Panc1 (cell line): ENCODE data around the gene MYL5.

Experiments used
- POLR2AphosphoS5 ChIP-seq: IDR thresholded peaks from 2 replicates; pipeline ENCODE4 v1.6.1; 2012; ENCODE audit warnings: mild to moderate bottlenecking, low read depth, low read length, moderate library complexity
- SIN3A ChIP-seq: IDR thresholded peaks from 2 replicates; pipeline ENCODE4 v1.6.1; 2012; ENCODE audit warnings: low read depth, mild to moderate bottlenecking, low read length, moderate library complexity, borderline replicate concordance; ENCODE audit not compliant: insufficient read depth
- TCF7L2 ChIP-seq: IDR thresholded peaks from 2 replicates; pipeline ENCODE4 v1.6.1; 2011; ENCODE audit warnings: mild to moderate bottlenecking, low read depth, low read length, inconsistent platforms
- TF ChIP-seq, protein P1 (sequence below): fragments of 450-650 bp; IDR thresholded peaks from 2 replicates; pipeline ENCODE4 v1.5.1; 2017; ENCODE audit warnings: mild to moderate bottlenecking
- TF ChIP-seq, protein P2 (sequence below), 2 experiments: IDR thresholded peaks; 2 replicates each; pipeline ENCODE4 v1.6.1; 2011 to 2012; ENCODE audit warnings: low read depth in 2 of 2, control low read depth in 1 of 2, low read length in 1 of 2, mild to moderate bottlenecking in 1 of 2, moderate library complexity in 1 of 2; ENCODE audit not compliant: insufficient read depth in 1 of 2

DNA sequence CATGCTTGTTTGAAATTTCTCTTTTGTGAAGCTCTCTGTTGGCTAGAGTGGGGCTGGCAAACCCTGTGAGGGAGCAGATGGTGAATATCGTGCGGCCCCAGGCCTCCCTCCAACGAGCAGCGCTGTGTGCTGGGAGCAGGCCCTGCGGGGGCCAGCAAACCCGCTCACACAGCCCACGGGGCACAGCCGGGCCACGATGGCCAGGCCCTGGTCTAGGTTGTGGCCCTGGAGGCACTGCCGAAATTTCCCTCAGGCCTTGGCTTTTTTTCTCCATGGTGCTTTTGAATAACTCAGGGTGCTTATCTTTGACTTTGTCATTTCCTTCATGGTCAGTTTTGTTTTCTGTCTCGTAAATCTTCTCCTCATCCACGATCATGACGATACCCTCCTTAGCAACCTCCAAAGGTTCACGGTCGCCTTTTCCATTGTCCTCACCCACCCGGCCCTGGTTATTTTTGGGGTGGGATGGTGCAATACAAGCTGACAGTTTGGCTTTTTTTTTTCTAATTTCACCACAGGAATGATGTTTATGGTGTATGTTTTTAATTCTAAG is 52.0 kb downstream of the MYL5 start:
- TF ChIP-seq, protein P1, sequence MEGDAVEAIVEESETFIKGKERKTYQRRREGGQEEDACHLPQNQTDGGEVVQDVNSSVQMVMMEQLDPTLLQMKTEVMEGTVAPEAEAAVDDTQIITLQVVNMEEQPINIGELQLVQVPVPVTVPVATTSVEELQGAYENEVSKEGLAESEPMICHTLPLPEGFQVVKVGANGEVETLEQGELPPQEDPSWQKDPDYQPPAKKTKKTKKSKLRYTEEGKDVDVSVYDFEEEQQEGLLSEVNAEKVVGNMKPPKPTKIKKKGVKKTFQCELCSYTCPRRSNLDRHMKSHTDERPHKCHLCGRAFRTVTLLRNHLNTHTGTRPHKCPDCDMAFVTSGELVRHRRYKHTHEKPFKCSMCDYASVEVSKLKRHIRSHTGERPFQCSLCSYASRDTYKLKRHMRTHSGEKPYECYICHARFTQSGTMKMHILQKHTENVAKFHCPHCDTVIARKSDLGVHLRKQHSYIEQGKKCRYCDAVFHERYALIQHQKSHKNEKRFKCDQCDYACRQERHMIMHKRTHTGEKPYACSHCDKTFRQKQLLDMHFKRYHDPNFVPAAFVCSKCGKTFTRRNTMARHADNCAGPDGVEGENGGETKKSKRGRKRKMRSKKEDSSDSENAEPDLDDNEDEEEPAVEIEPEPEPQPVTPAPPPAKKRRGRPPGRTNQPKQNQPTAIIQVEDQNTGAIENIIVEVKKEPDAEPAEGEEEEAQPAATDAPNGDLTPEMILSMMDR, result no peak
- TF ChIP-seq SIN3A (no peak), TCF7L2 (no peak), POLR2AphosphoS5 (no peak)
- TF ChIP-seq, protein P2, sequence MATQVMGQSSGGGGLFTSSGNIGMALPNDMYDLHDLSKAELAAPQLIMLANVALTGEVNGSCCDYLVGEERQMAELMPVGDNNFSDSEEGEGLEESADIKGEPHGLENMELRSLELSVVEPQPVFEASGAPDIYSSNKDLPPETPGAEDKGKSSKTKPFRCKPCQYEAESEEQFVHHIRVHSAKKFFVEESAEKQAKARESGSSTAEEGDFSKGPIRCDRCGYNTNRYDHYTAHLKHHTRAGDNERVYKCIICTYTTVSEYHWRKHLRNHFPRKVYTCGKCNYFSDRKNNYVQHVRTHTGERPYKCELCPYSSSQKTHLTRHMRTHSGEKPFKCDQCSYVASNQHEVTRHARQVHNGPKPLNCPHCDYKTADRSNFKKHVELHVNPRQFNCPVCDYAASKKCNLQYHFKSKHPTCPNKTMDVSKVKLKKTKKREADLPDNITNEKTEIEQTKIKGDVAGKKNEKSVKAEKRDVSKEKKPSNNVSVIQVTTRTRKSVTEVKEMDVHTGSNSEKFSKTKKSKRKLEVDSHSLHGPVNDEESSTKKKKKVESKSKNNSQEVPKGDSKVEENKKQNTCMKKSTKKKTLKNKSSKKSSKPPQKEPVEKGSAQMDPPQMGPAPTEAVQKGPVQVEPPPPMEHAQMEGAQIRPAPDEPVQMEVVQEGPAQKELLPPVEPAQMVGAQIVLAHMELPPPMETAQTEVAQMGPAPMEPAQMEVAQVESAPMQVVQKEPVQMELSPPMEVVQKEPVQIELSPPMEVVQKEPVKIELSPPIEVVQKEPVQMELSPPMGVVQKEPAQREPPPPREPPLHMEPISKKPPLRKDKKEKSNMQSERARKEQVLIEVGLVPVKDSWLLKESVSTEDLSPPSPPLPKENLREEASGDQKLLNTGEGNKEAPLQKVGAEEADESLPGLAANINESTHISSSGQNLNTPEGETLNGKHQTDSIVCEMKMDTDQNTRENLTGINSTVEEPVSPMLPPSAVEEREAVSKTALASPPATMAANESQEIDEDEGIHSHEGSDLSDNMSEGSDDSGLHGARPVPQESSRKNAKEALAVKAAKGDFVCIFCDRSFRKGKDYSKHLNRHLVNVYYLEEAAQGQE (IDR thresholded peaks at IDR 0.05; ENCODE audit: insufficient read depth in 1 of 2, low read depth in 2 of 2, low read length in 1 of 2), result no peak
